WI38 (cell line): ENCODE measurements around the gene GRK4.

Source experiments
- H3K4me3 ChIP-seq: 2 replicates; pipeline ENCODE4 v1.5.1; 2011; ENCODE audit warnings: low read depth, mild to moderate bottlenecking, control low read depth, low read length
- CTCF ChIP-seq: IDR thresholded peaks from 2 replicates; pipeline ENCODE4 v1.5.1; 2012; ENCODE audit warnings: low read depth, mild to moderate bottlenecking, control low read depth, low read length

Gene GRK4

GRCh38 chr4:3010577-3010976, 47.2 kb downstream of the GRK4 start:
- TF ChIP-seq CTCF, result no peak
- H3K4me3 ChIP-seq, result no peak overlapping the region

DNA sequence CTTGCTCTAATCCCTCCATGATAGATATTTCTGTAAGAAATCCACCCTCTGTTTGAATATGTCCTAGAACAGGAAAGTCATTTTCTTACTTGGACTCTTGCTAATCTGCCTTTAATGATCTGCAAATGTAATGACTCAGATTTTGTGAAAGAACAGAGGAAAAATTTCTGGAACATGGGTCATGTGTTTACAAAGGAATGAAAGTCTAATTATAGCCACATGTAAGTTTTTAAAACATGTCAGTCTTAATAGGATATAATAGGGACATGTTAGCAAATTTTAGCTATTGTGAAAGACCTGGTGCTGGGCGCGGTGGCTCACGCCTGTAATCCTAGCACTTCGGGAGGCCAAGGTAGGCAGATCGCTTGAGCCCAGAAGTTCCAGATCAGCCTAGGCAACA, 47.6 kb downstream of the GRK4 start:
- no peak overlapping the region for H3K4me3 ChIP-seq
- TF ChIP-seq CTCF, result no peak

GRCh38 chr4:3011456-3012220, 48.3 kb downstream of the GRK4 start:
- H3K4me3 ChIP-seq, result no peak overlapping the region
- no peak for TF ChIP-seq CTCF

DNA sequence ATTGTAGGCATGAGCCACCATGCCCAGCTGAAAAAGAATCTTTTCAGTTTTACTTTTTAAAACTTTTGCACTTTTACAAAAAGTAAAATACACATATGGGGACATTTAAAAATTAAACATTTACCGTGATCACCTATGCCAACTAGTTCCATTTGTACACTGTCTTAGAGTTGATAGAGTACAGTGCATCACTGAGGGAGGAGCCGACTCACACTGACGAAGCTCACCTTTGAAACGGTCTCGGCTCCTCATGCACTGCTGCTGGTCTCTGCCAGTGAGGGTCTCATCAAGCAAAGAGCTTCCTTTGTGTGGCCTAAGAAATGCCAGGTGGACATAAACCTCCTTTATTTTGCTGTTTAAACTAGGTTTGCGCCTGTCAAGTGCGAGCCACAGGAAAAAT, 50.0 kb downstream of the GRK4 start:
- no peak for TF ChIP-seq CTCF
- no peak overlapping the region for H3K4me3 ChIP-seq

DNA sequence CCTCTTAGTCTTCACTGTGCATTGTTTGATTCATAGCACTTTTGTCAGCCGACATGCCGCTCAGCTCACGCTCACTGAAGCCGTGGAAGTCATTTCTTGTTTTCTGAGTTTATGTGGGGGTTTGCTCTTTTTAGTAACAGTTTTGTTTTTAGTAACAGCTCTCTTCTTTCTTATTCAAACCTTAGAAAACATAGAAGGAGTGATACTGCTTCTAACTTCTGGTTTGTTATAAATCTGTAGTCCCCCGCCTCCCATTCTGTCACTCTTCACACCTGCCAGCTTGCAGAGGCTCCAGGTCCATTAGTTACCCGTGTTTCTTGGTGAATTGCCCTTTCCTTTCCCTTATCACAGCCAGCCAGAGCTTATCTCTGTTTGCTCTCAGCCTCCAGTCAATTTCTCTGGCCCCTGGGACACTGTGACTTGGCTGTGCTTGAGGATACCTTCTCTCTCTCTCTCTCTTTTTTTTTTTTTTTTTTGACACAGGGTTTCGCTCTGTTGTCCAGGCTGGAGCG, 50.5 kb downstream of the GRK4 start:
- no peak for TF ChIP-seq CTCF
- no peak overlapping the region for H3K4me3 ChIP-seq

- H3K4me3 ChIP-seq, result no peak overlapping the region
- TF ChIP-seq CTCF, result no peak
These were observed 53.6 kb downstream of the GRK4 start for GRCh38 chr4:3016961-3017360.

DNA sequence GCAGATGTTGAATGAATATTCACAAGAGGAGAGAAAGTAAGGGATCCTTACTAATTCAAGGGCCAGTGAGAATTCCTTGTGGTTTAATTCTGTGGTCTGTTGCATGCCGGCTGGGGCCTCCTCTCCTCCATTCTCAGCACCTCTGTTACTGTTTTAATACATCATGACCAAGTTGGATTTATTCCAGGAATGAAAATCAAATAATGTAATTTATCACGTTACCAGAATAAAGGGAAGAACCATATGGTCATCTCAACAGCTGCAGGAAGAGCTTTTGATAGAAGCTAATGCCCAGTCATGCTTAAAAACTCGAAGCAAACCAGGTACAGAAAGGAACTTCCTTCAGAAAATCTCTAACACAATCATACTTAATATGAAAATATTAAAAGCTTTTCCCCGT, 54.1 kb downstream of the GRK4 start:
- no peak overlapping the region for H3K4me3 ChIP-seq
- no peak for TF ChIP-seq CTCF
